Measurements from ENCODE around the gene OAT. TPM values are rescaled to one million over a fixed set of nuclear protein-coding genes. Genes with fewer than 3 reads are reported as not detected.

Gene OAT
- 198 and 201 TPM in 2 replicates for total RNA-seq

DNA sequence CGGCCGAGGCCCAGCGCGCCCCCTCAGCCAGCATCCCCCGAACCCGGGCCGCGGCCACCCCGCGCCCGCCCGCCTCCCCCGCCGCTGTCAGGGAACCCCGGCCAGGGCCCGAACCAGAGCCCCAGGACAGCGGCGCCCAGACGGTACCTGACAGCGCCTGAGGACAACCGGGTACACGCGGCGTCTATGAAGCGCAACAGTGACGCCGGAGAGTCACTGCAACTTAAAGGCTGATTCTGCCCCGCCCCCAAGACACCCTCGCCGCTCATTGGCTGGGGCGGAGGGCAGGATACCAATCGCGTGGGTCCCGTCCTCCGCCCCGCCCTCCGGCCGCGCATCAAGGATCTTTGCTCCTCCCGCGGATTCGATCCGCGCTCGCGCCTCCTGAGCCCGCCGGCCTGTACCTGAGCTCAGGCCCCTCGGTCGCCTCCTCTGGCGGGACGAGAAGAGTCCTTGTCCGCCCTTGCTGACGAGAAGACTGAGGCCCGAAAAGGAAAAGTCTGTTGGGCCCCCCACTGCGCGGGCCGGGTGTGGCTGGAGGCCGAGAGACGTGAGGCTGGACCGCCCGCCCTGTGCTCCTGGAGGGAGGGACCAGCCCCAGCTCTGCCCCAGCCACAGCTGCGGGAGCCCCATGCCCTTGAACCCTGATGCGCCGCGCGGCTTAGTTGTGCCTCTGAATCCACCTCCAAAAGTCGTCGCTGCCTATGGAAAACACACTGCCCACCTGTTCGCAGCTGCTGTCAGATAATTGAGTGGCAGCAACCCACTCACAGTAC lies at the start of gene OAT:
Gene OAT (minus strand): TSS at position 198 of the 776 bp plus-strand sequence. CDS start 6,752 bp downstream, outside the sequence.

GRCh38 chr10:124461642-124462347 lies 43.1 kb upstream of the OAT start, which contains the start of gene LHPP:
LHPP (plus strand) TSS chr10:124461823; CDS start chr10:124461863, 40 bp downstream.

GRCh38 chr10:124450012-124450782 lies 31.5 kb upstream of the OAT start, which contains the start of gene NKX1-2:
NKX1-2 (minus strand) TSS chr10:124450035; CDS start chr10:124449943, 92 bp downstream.

Other genes with a start within 250 kb of the OAT start
- gene NKX1-2, start 31.1 kb upstream of the OAT start, total RNA-seq = 1.7 and 2.6 TPM in 2 replicates
- gene LHPP, start 42.9 kb upstream of the OAT start, total RNA-seq = 4.7 and 13.4 TPM in 2 replicates